AG04450 (cell line): ENCODE measurements around the gene SLC24A4. TPM values are rescaled to one million over a fixed set of nuclear protein-coding genes. Genes with fewer than 3 reads are reported as not detected.
A peak's percentile ranks its signal among the peaks of the same experiment; 100 is the strongest.

Experiments
- CTCF ChIA-PET: fragments of 300-600, 350-600 bp; formaldehyde crosslinking; extraction: SDS; loops from one replicate; lab custom pipeline; 2022; ENCODE audit warnings: antibody characterized with exemption, inconsistent platforms; lab: Charles Lee
- POLR2A ChIA-PET: fragments of 350-600 bp; formaldehyde crosslinking; extraction: SDS; loops from one replicate; lab custom pipeline; 2021; ENCODE audit warnings: antibody characterized with exemption, inconsistent platforms; lab: Yijun Ruan, JAX
- DNase-seq: peaks from one replicate; pipeline ENCODE4 v3.0.0-alpha.2; 2011; ENCODE audit warnings: low read depth, low spot score
- H3K27ac ChIP-seq: one replicate; pipeline ENCODE4 v1.5.1; 2012; ENCODE audit warnings: low read depth, low read length, control low read depth
- H3K27me3 ChIP-seq: one replicate; pipeline ENCODE4 v1.6.0; 2012; ENCODE audit warnings: low read length; ENCODE audit not compliant: control insufficient read depth, insufficient read depth
- H3K4me3 ChIP-seq: 2 replicates; pipeline ENCODE4 v1.5.1; 2011; ENCODE audit warnings: mild to moderate bottlenecking, low read depth, low read length, control low read depth
- H3K9me3 ChIP-seq: 2 replicates; pipeline ENCODE4 v1.5.1; 2012; ENCODE audit warnings: low read length; ENCODE audit not compliant: control insufficient read depth, insufficient read depth
- CTCF ChIP-seq: IDR thresholded peaks from 2 replicates; pipeline ENCODE4 v1.5.1; 2011; ENCODE audit warnings: low read depth, low read length, control low read depth, inconsistent platforms
- polyA plus RNA-seq: library from polyadenylated mRNA; depleted of rRNA; stranded (reverse); fragments of >200 nt; gene quantifications from 2 replicates; pipeline ENCODE4 v1.2.3, GENCODE V29; 2011

SLC24A4 gene
- polyA plus RNA-seq, 1 experiment: not detected

- POLR2A ChIA-PET: no interaction called here
- DNase-seq: no peak
- TF ChIP-seq CTCF: no peak
Measured at GRCh38 chr14:92525322-92526095, 202.5 kb downstream of the SLC24A4 start.

GRCh38 chr14:92527721-92528120 is 204.8 kb downstream of the SLC24A4 start:
- POLR2A ChIA-PET: no interaction called here
- H3K27ac ChIP-seq: peak overlapping the region; percentile 47
- H3K9me3 ChIP-seq: peaks cover 7% of the 10 kb centered on the region; the same call in 1 of the 2 replicates
- CTCF ChIA-PET: no interaction called here
- H3K4me3 ChIP-seq: no peak overlapping the region
- DNase-seq: peak; percentile 32
- H3K27me3 ChIP-seq: no peaks in the 10 kb centered on the region
- no peak for TF ChIP-seq CTCF

More at GRCh38 chr14:92525322-92526095, 202.5 kb downstream of the SLC24A4 start:
- Histone ChIP-seq H3K27me3 (no peaks in the 10 kb centered on the region), H3K27ac (no peak overlapping the region), H3K4me3 (no peak overlapping the region), H3K9me3 (no peaks in the 10 kb centered on the region; the same call in 1 of the 2 replicates)
- CTCF ChIA-PET: no interaction called here

DNA sequence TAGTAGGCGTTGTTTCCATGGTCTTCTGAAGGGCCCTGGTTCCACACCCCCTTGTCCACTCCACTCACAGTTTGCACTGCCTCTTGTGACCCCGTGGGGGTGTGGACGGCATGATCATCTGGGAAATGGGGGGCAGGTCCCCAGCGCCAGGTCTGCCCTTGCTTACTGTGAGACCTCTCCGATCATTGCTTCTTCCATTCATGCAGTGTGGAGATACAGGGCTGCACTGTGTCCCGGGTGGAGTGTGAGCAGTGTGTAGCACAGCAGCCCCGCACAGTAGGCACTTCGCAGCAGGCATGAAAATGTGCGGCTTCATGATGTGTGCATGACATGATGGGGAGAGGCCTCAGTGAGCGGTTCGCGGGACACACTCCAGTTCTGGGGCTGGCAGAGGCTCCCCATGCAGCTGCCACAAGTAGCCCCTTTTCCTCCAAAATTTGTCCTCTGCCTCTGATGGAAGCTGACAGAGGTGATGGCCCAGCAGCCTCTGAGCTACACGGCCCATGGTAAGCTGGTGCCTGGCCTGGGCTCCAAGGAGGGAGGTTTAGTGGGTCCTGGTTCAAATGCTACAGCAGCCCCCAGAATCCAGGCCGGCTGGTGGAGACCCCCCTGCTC is 205.6 kb downstream of the SLC24A4 start:
- ChIA-PET POLR2A (no interaction called here), CTCF (no interaction called here)
- Histone ChIP-seq H3K27me3 (no peaks in the 10 kb centered on the region), H3K4me3 (no peak overlapping the region), H3K9me3 (peaks cover 7% of the 10 kb centered on the region; the same call in 1 of the 2 replicates), H3K27ac (no peak overlapping the region)
- no peak for DNase-seq
- TF ChIP-seq CTCF: no peak

- DNase-seq: no peak
- Histone ChIP-seq H3K27ac (no peak overlapping the region), H3K4me3 (no peak overlapping the region), H3K27me3 (no peaks in the 10 kb centered on the region), H3K9me3 (peaks cover 7% of the 10 kb centered on the region; the same call in 1 of the 2 replicates)
- ChIA-PET CTCF (no interaction called here), POLR2A (no interaction called here)
- TF ChIP-seq CTCF: no peak
Measured at GRCh38 chr14:92529903-92530302, 206.9 kb downstream of the SLC24A4 start.

- ChIA-PET POLR2A (no interaction called here), CTCF (no interaction called here)
- no peak for TF ChIP-seq CTCF
- Histone ChIP-seq H3K9me3 (peaks cover 7% of the 10 kb centered on the region; the same call in 1 of the 2 replicates), H3K4me3 (no peak overlapping the region), H3K27me3 (no peaks in the 10 kb centered on the region), H3K27ac (no peak overlapping the region)
- no peak for DNase-seq
Measured at GRCh38 chr14:92531106-92531873, 208.3 kb downstream of the SLC24A4 start.
